GM13977 (cell line): ENCODE measurements around the gene UTS2R.

Source experiments
- DNase-seq: peaks from one replicate; pipeline ENCODE4 v3.0.0; 2012; ENCODE audit warnings: low spot score
- in situ Hi-C: fragments of 300-500 bp; cut with MboI; formaldehyde crosslinking; loops from one replicate; pipeline ENCODE4 v1.12.0; 2022; ENCODE audit warnings: low sequenced_read_pairs, low pct_unique_long_range_greater_than_20kb, mixed read lengths, inconsistent platforms; ENCODE audit not compliant: unreplicated experiment
- TF ChIP-seq, protein P1 (sequence below): IDR thresholded peaks from 2 replicates; pipeline ENCODE4 v1.5.1; 2012; ENCODE audit warnings: mild to moderate bottlenecking, control low read depth; ENCODE audit not compliant: insufficient read depth; ENCODE audit errors: extremely low read depth, missing control alignments

The UTS2R gene

GRCh38 chr17:82384051-82384729 lies 12.6 kb downstream of the UTS2R start:
- in situ Hi-C loops = no loop called here
- DNase-seq = no peak
- TF ChIP-seq, protein P1, sequence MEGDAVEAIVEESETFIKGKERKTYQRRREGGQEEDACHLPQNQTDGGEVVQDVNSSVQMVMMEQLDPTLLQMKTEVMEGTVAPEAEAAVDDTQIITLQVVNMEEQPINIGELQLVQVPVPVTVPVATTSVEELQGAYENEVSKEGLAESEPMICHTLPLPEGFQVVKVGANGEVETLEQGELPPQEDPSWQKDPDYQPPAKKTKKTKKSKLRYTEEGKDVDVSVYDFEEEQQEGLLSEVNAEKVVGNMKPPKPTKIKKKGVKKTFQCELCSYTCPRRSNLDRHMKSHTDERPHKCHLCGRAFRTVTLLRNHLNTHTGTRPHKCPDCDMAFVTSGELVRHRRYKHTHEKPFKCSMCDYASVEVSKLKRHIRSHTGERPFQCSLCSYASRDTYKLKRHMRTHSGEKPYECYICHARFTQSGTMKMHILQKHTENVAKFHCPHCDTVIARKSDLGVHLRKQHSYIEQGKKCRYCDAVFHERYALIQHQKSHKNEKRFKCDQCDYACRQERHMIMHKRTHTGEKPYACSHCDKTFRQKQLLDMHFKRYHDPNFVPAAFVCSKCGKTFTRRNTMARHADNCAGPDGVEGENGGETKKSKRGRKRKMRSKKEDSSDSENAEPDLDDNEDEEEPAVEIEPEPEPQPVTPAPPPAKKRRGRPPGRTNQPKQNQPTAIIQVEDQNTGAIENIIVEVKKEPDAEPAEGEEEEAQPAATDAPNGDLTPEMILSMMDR = no peak

GRCh38 chr17:82384730-82385481 lies 13.3 kb downstream of the UTS2R start:
- no peak for DNase-seq

DNA sequence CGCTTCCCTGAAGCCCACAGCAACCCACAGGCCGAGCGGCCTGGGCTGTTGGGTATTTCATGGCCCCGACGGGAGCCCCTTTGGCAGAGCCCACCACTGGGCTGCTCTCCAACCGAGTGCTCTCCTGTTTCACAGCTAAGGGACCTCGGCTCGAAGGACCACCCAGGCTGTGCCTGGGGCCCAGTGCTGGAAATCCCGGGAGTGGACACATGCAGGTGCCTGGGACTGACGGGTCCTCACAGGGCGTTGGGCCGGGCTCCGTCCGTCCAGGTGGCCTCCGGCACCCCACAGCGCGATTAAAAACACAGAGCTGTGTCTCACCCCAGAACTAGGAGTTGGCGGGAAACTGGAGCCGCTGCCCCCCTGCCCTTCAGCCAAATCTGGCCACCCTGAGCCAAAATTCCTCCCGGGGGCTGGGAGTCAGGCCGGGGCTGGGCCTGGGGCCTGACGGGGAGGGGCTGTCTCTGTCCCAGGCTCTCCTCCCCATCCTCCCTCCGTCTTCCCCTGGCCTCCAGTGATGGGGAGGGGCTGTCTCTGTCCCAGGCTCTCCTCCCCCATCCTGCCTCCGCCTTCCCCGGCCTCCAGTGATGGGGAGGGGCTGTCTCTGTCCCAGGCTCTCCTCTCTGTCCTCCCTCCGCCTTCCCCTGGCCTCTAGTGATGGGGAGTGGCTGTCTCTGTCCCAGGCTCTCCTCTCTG lies 14.1 kb downstream of the UTS2R start:
- no peak for DNase-seq
- in situ Hi-C loops = no loop called here
- TF ChIP-seq, protein P1 = no peak

More at GRCh38 chr17:82384730-82385481, 13.3 kb downstream of the UTS2R start:
- TF ChIP-seq, protein P1 = no peak
- in situ Hi-C loops = no loop called here

- no peak for DNase-seq
- TF ChIP-seq, protein P1 = no peak
- in situ Hi-C loops = no loop called here
Measured at GRCh38 chr17:82386255-82386831, 14.8 kb downstream of the UTS2R start.

GRCh38 chr17:82386881-82387704 lies 15.5 kb downstream of the UTS2R start:
- no peak for DNase-seq
- in situ Hi-C loops = no loop called here
- TF ChIP-seq, protein P1 = no peak
